ENCODE data around the gene NTSR2. TPM values are rescaled to one million over a fixed set of nuclear protein-coding genes. Genes with fewer than 3 reads are reported as not detected.

Gene NTSR2
- total and polyA plus RNA-seq, 2 of the 8 experiments (the other 6 are each of a cell fraction or from before 2014, with no cell fraction given): 0.05 TPM; not detected in 1

GRCh38 chr2:11719230-11719977 is 49.4 kb upstream of the NTSR2 start:
- Histone ChIP-seq H3K27ac (ENCODE audit: low read depth, low read length) (no peak overlapping the region), H4K91ac (replicated peaks; ENCODE audit: insufficient read length, low read length) (no peak overlapping the region), H3K4me3 (ENCODE audit: extremely low read depth in 1 of 4, insufficient read depth in 2 of 4, low read depth in 3 of 4, low read length in 4 of 4) (no peak overlapping the region), H3K23ac (ENCODE audit: insufficient read length) (no peak overlapping the region), H3K4me1 (replicated peaks in 1 of 4; ENCODE audit: control insufficient read depth in 3 of 4, insufficient read depth in 4 of 4, low read length in 3 of 4) (no peaks in the 10 kb centered on the region; a peak in 2 of 7 replicates), H3K56ac (replicated peaks; ENCODE audit: insufficient read length, low read depth, low read length) (no peak overlapping the region), H3K4ac (replicated peaks; ENCODE audit: insufficient read length, low read depth, low read length) (no peak overlapping the region), H3K14ac (ENCODE audit: insufficient read length) (no peak overlapping the region), H3K4me2 (ENCODE audit: insufficient read depth in 1 of 2, low read depth in 2 of 2, low read length in 2 of 2) (no peak overlapping the region), H2AFZ (ENCODE audit: low read length) (no peak overlapping the region), H4K5ac (ENCODE audit: insufficient read length, low read depth, low read length) (no peak overlapping the region), H3K18ac (ENCODE audit: extremely low read depth, low read length) (no peak overlapping the region), H4K20me1 (replicated peaks in 1 of 2; ENCODE audit: control insufficient read depth in 1 of 2, insufficient read depth in 2 of 2, low read length in 2 of 2) (no peaks in the 10 kb centered on the region), H3K79me2 (ENCODE audit: control insufficient read depth in 1 of 2, insufficient read depth in 2 of 2, low read length in 2 of 2) (no peaks in the 10 kb centered on the region), H2BK5ac (ENCODE audit: low read depth, low read length) (no peak overlapping the region), H3K27me3 (replicated peaks in 1 of 4; ENCODE audit: control insufficient read depth in 3 of 4, extremely low read depth in 1 of 4, insufficient read depth in 3 of 4, low read length in 3 of 4) (no peaks in the 10 kb centered on the region), H3K9me3 (ENCODE audit: insufficient read depth in 2 of 2, low read depth in 1 of 2, low read length in 1 of 2) (no peaks in the 10 kb centered on the region), H2BK20ac (ENCODE audit: low read length) (no peak overlapping the region), H3K9ac (replicated peaks in 1 of 4; ENCODE audit: extremely low read depth in 1 of 4, low read depth in 3 of 4, low read length in 3 of 4) (no peak overlapping the region), H2BK12ac (ENCODE audit: low read depth, low read length) (no peak overlapping the region), H2BK15ac (ENCODE audit: low read length) (no peak overlapping the region), H3K79me1 (ENCODE audit: low read depth, low read length) (no peaks in the 10 kb centered on the region), H3K36me3 (ENCODE audit: control insufficient read depth in 2 of 4, insufficient read depth in 4 of 4, low read length in 3 of 4) (no peaks in the 10 kb centered on the region), H2AK5ac (ENCODE audit: low read depth, low read length) (no peak overlapping the region), H3K23me2 (ENCODE audit: low read depth, low read length) (no peaks in the 10 kb centered on the region), H4K8ac (ENCODE audit: extremely low read depth, insufficient read depth, low read length) (no peak overlapping the region), H2BK120ac (replicated peaks; ENCODE audit: low read depth, low read length) (no peak overlapping the region)
- DNase-seq (ENCODE audit: low read depth in 1 of 2, low spot score in 2 of 2): no peak
- POLR2A ChIA-PET (ENCODE audit: partially characterized antibody): no interaction called here
- 83% methylated on average over 6 of the region's 6 CpGs; no CpG with 5 or more reads in 1 of the 2 experiments for WGBS, 2 experiments (ENCODE audit: extremely low coverage in 1 of 2, insufficient coverage in 1 of 2, insufficient read length in 1 of 2, insufficient replicate concordance in 2 of 2, low coverage in 1 of 2, low lambda C conversion rate in 2 of 2, missing lambda C conversion rate in 1 of 2)
- CTCF ChIA-PET (ENCODE audit: partially characterized antibody): interaction anchor here (1.2 to 2.4 kb wide), 4 partner anchors 12 to 20 kb away, joined by 3 to 7 read pairs (median 4); no protein-coding TSS in a partner anchor
- TF ChIP-seq KDM5A (IDR thresholded peaks at IDR 0.05; ENCODE audit: low read length) (no peak), KDM4A (IDR thresholded peaks at IDR 0.05; ENCODE audit: low read depth, low read length, severe bottlenecking) (no peak), E2F6 (IDR thresholded peaks at IDR 0.05) (no peak), RAD21 (IDR thresholded peaks at IDR 0.05 in 1 of 2, conservative IDR thresholded peaks at IDR 0.05 in 1 of 2; ENCODE audit: low read depth in 2 of 2, low read length in 2 of 2) (no peak), CREB1 (IDR thresholded peaks at IDR 0.05) (no peak), KDM1A (IDR thresholded peaks at IDR 0.05; ENCODE audit: borderline replicate concordance, low read length) (no peak), HDAC2 (IDR thresholded peaks at IDR 0.05; ENCODE audit: borderline replicate concordance in 1 of 2, low read depth in 2 of 2, low read length in 2 of 2) (no peak), SIN3A (conservative IDR thresholded peaks at IDR 0.05 in 1 of 2, IDR thresholded peaks at IDR 0.05 in 1 of 2; ENCODE audit: low read depth in 1 of 2, low read length in 2 of 2) (no peak)
- no peak for FAIRE-seq
